GM19455 (cell line): ENCODE measurements around the gene NAV2.

ENCODE experiments used
- ATAC-seq: cut with Tn5 transposase; IDR thresholded peaks from one replicate; pipeline ENCODE4 v1.9.1; 2021; ENCODE audit not compliant: unreplicated experiment

NAV2 gene, protein sequence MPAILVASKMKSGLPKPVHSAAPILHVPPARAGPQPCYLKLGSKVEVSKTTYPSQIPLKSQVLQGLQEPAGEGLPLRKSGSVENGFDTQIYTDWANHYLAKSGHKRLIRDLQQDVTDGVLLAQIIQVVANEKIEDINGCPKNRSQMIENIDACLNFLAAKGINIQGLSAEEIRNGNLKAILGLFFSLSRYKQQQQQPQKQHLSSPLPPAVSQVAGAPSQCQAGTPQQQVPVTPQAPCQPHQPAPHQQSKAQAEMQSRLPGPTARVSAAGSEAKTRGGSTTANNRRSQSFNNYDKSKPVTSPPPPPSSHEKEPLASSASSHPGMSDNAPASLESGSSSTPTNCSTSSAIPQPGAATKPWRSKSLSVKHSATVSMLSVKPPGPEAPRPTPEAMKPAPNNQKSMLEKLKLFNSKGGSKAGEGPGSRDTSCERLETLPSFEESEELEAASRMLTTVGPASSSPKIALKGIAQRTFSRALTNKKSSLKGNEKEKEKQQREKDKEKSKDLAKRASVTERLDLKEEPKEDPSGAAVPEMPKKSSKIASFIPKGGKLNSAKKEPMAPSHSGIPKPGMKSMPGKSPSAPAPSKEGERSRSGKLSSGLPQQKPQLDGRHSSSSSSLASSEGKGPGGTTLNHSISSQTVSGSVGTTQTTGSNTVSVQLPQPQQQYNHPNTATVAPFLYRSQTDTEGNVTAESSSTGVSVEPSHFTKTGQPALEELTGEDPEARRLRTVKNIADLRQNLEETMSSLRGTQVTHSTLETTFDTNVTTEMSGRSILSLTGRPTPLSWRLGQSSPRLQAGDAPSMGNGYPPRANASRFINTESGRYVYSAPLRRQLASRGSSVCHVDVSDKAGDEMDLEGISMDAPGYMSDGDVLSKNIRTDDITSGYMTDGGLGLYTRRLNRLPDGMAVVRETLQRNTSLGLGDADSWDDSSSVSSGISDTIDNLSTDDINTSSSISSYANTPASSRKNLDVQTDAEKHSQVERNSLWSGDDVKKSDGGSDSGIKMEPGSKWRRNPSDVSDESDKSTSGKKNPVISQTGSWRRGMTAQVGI (N-terminal part only)

DNA sequence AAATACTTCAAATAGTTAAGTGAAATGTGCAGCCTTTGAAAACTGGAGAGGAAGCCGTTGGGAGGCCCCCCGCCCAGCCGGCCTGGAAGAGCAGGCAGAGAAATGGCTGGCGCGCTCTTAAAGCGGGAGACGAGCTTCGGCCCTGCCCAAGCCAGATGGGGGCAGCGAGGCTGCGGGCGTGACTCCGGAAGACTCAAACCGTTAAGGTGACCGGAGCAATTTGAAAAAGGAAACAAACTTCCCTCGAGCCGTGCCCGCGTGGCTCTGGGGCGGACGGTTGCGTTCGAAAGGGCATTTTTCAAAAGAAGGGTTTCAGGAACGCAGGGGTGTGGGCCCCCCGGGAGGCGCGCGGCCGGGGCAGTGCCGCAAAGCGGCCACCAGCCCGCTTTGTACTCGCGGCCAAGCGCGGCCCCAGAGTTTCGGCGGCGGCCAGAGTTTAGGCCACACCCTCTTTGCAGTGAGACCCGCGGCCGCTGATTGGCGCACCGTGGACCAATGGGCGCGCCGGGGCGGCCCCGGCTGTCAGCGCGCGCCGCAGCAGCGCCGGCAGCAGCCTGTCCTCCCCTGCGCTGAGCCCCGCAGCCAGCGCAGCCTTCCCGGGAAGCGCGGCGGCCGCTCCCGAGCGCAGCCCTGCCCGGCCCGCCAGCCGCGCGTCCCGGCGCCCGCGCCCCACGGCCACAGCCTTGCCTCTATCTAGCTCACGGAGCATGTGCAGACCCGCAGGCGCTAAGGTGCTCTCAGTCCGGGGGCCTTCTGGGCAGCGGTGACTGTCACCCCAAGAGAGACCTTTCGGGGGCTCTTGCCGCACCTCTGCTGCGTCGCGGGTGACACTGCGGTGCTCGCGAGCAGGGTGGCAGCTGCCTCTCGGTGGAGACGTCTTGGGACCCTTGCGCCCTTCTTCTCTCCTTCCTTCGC lies at the start of gene NAV2:
Gene NAV2 (plus strand): TSS at position 557 of the 915 bp plus-strand sequence. CDS start 859 bp downstream, outside the sequence.
- peak; percentile 99 for ATAC-seq

- no peak for ATAC-seq
Measured at GRCh38 chr11:19663206-19663605, 49.4 kb upstream of the NAV2 start.

- no peak for ATAC-seq
Measured at GRCh38 chr11:19664886-19665548, 47.6 kb upstream of the NAV2 start.

- no peak for ATAC-seq
Measured at GRCh38 chr11:19666951-19667350, 45.7 kb upstream of the NAV2 start.

DNA sequence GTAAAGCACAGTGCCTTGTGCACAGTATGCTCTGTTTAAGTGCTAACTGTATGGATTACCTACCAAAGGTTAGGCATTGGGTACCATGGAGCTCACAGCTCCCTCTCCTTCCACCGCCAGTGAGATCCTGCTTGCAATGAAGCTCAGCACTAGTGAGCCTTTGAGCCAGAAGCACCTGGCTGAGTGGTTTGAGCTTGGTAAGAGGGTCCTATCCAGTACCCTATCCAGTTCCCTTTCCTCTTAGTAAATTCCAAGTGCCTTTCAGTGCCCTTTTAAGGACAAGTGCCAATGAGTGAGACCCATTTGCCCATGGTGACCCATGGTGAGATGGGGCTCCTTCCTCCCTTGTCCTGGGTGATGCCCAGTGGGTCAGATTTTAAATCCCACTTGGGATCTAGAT lies 43.1 kb upstream of the NAV2 start:
- no peak for ATAC-seq

DNA sequence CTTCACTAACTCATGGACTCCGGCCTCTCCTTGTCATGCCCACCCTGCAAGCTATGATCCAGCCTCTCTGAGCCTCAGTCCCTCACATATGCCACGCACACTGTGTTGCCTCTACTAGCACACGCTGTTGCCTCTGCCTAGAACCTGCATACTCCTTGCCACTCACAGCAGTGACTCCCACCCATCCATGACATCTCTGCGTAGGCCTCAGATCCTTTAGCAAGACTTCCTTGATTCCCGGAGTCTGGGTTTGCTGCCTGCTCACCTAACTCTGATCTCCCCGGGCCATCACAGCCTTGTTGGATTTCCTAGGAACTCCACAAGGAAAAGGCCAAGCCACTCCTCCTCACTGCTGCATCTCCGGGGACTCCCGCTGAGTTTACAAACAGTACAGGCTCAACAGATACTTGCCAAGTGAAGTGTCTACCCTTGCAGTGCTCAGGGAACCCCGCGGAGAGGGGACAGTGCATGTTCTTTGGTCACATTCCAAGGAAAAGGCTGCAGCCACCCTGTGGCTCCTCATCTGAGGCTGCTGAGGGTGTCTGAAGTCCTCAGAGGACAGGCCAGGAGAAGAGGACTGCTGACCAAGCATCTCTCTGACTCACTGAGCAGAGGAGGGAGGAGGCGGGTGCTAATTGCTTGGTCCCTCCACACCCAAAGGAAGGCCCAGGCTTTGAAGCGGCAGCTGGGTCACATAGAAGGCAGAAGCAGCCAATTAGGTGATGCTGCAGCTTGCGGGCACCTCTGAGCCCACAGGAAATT lies 42.4 kb upstream of the NAV2 start:
- ATAC-seq: no peak

DNA sequence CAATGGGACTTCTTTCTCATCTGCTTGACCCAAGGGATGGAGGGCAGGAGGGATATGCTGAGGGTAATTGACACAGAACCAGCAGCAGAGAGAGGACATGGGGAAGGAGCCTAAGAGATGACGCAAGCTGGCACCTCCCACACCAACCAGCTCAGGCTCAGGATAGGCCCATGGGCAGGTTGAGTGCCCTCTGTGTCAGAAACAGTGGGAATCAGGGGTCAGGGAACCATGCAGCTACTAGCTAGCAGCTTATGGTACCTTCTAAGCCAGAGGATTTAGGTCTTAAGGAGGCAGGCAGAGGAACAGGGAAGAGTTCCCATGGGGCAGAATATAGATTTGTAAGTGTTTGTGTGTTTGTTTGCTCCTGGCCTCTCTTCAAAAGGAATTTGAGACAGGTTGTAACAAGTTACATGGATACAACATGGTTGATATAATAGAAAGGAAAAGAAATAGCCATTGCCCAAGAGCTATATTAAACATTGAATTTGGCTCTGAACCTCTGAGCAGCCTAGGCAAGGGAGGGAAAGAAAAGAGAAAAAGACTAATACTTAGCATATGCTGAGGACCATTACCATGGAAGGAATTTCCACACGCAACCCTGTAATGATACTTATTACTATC lies 39.9 kb upstream of the NAV2 start:
- ATAC-seq: no peak

DNA sequence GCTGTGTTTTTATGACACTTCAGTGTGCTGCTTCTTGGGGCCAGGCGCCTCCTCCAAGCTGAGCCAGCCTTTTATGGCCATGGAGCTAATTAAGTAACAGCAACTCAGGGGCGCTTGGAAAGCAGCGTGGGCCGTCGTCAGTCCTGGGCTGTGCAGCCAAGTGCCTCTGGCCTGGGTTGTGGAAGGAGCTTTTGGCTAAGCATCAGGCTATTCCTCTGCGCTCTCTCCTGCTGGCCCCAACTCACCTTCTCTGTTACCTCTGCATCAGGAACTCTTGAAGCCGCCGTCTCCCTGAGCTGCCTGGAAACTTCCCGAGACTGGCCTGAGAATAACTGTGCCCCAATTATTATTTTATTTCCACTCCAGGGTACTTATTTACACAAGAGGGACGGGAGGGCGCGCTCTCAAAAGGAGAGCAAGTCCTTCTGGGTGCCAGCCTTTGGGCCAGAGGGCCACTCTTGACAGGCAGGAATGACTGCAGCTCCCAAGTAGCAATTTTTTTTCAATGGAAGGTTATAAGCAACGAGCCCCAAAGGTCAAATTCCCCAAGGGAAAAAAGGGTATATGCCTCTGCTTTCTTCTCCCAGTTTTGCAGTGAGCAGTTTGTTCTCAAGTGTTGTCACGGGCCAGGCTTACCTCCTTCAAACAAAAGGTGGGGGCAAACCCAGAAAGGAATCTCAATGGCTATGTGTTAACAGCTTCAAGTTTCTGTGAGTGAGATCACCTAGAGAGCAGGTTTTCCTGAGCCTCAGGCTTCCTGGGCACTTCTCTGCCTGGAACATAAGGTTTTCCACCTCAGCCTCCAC lies 38.5 kb upstream of the NAV2 start:
- ATAC-seq: no peak

- no peak for ATAC-seq
Measured at GRCh38 chr11:19674836-19675235, 37.8 kb upstream of the NAV2 start.

DNA sequence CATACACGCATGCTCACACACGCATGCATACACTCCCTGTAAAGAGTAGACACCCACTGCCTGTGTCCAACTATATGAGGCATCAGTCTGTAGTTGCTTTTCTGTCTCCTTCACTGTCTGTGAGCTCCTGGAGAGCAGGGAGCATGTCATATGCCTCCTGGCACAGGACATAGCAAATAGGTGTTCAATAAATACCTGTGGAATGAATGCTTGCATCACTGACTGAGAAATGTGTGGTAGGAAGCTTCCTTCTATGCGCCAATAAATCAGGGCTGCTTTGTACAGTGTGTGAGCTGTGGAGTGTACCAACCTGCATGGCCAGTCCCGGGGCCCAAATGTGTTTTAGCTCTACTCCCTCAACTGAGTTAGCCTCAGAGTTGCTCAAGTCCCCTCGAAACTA lies 37.2 kb upstream of the NAV2 start:
- no peak for ATAC-seq

DNA sequence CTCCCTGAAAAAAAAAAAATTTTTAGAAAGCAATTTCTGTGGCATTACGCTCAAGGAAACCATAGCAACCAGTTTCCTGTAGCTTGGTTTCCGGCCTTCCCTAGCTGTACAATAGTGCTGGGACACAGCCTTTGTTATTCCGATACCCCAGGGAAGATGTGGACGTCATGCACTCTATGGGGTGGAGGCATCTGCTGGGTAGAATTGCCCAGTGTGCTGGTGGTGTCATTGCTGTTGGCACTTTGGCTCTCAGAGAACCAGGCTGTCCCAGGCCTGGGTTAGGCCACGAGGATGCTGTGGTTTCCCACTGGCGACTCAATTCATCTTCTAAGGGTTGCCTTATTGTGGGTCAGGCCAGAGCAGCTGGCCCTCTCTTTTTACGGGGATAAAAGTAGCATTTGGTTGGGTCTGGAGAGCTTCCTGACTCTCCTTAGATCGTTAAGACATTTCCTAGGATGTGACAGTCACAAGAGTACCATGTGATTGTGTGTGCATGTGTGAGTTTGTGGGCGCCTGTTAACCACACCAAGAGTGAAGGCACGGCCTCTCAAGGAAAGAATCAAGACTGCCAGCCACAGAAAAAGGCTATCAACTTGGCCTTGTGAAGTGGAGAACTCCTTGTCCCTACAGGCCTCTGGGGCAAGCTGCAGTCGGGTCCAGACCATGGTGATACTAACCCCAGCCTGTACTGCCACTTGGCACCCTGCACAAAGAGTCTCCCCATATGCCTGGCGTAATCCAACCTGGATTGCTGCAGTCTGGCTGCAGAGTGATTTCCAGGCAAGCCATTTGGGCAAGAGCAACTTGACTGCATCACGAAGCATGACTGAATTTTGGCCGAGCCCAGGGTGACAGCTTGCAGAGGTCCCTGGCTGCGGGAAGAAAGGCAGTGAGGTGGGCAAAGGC lies 35.9 kb upstream of the NAV2 start:
- no peak for ATAC-seq

GRCh38 chr11:19677381-19678080 lies 35.1 kb upstream of the NAV2 start:
- no peak for ATAC-seq

DNA sequence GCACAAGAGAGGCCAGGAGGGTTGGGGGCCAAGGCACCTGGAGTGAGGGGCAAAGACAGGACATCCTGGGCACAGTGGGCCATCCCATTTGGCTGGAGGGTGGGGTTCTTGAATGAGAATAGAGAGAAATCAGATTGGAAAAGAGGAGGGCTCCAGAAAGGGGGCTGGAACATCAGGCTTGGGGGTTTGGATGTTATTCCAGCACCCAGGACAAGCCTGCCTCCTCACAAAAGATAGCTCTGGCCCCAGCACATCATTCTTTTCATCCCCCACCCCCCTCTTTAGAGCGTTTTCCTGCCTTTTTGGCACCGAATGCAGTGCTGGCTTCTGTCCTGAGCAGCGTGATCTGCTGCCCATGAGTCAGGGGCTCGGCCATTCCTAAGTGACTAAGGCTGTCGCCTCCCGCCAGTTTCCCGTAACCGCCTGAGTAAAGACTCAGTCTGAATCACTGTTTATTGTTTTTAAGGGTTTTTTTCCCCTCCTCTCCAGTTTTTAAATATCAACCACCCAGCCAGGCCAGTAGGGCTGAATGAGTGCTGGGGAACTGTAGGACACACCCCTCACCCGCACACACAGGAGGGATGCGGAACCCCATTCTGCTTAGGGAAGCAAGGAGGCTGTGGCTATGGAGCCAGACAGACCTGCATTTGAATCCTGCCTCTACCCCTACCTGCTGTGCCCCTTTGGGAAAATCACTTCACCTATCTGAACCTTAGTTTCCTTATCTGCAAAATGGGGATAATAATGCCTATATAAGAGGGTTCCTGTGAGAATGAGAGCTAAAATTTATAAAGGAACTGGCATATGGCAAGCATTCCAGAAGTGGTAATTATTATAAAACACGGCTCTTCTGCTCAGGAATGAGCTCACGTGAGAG lies 32.4 kb upstream of the NAV2 start:
- no peak for ATAC-seq

DNA sequence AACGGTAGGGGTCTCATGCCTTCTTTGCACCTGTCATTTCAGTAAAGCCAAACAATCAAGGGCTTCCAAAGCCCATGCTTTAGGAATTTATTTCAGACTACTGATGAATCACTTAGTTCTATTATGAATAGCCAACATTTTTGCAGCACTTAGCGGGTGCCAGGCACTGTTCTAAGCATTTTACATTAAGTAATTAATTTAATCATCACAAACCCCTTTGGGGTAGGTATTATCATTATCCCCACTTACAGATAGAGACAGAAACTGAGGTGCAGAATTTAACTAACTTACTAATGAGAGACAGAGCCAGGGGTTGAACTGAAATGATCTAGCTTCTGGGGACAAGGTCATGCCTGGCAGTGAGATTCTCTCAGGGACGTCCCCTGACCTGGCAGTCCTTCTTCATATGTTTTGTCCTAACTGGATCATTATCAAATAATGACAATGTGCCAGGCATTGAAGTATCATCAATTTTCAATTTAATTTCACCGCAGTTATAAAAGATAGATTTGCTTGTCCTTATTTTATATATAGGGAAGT lies 31.7 kb upstream of the NAV2 start:
- ATAC-seq: no peak

DNA sequence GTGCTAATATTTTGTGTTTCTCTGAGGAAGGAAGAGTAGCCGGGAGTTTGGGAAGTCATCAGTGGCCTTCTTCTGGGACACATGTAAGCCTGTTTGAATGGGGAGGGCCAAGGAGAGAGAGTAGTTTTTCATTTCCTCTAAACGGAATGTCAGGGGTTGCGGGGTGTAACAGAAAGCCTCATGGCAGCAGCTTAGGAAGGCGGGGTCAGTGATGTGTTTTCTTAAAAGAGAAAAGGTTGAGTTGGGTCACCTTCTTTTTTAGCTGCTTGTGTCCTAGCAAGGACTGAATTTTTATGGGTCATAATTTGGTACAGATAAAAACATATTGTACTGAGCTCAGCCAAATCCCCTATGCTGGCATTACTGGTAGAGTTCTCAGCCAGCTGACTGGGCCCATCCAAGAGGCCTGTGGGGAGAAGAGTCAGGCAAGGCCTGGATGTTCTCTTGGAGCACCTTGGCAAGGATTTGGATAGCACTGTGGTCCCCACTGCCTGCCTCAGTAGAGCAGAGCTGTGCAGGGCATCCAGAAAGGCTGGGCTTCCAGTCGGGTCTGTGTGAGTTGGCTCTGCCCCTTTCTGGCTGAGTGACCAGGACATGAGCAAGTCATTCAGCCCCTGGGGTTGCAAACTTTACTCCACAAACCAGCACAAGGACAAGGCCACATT lies 29.4 kb upstream of the NAV2 start:
- ATAC-seq: no peak
